Measurements from ENCODE around the gene APLP1.
"Not testable (repeated sequence)": the region's sequence is repeated elsewhere in the genome, so short reads cannot be mapped to it uniquely, and the experiment has no call there.

APLP1 gene

GRCh38 chr19:35904311-35905068 lies 36.1 kb downstream of the APLP1 start:
- DNase-seq (ENCODE audit: low read depth in 2 of 2): no peak

GRCh38 chr19:35905178-35905727 lies 36.9 kb downstream of the APLP1 start:
- DNase-seq (ENCODE audit: low read depth in 2 of 2): no peak

- DNase-seq (ENCODE audit: low read depth in 2 of 2): no peak
Measured at GRCh38 chr19:35907377-35907745, 39.0 kb downstream of the APLP1 start.

- DNase-seq (ENCODE audit: low read depth in 2 of 2): no peak
Measured at GRCh38 chr19:35908010-35908441, 39.7 kb downstream of the APLP1 start, which contains the start of gene TYROBP. TSS of gene TYROBP (minus strand) at chr19:35908295. CDS start at chr19:35908228, 67 bp downstream.

- DNase-seq (ENCODE audit: low read depth in 2 of 2): no peak
Measured at GRCh38 chr19:35908973-35909683, 40.8 kb downstream of the APLP1 start.

GRCh38 chr19:35909684-35910035 lies 41.3 kb downstream of the APLP1 start:
- DNase-seq (ENCODE audit: low read depth in 2 of 2): no peak

GRCh38 chr19:35910355-35910754 lies 42.0 kb downstream of the APLP1 start:
- DNase-seq (ENCODE audit: low read depth in 2 of 2): not testable (repeated sequence)

GRCh38 chr19:35911173-35911572 lies 42.8 kb downstream of the APLP1 start:
- no peak for DNase-seq (ENCODE audit: low read depth in 2 of 2)

GRCh38 chr19:35911790-35912189 lies 43.4 kb downstream of the APLP1 start:
- peak in 1 of 2 donors; percentile 16 for DNase-seq (ENCODE audit: low read depth in 2 of 2)

GRCh38 chr19:35913589-35913988 lies 45.2 kb downstream of the APLP1 start:
- no peak for DNase-seq (ENCODE audit: low read depth in 2 of 2)

GRCh38 chr19:35915443-35915842 lies 47.1 kb downstream of the APLP1 start:
- DNase-seq (ENCODE audit: low read depth in 2 of 2): no peak

GRCh38 chr19:35919306-35919705 lies 50.9 kb downstream of the APLP1 start:
- no peak for DNase-seq (ENCODE audit: low read depth in 2 of 2)

GRCh38 chr19:35921012-35921411 lies 52.6 kb downstream of the APLP1 start:
- no peak for DNase-seq (ENCODE audit: low read depth in 2 of 2)

GRCh38 chr19:35925501-35925900 lies 57.1 kb downstream of the APLP1 start:
- DNase-seq (ENCODE audit: low read depth in 2 of 2): no peak

- no peak for DNase-seq (ENCODE audit: low read depth in 2 of 2)
Measured at GRCh38 chr19:35928507-35928906, 60.1 kb downstream of the APLP1 start.
